ENCODE data around the gene MED19.
A peak's percentile ranks its signal among the peaks of the same experiment; 100 is the strongest.

Gene MED19

GRCh38 chr11:57668434-57668782, 43.6 kb downstream of the MED19 start:
- H3K4me3 ChIP-seq (ENCODE audit: low read length in 2 of 2), result peak overlapping the region; percentile 93 to 95
- no peaks in the 10 kb centered on the region for H3K9me3 ChIP-seq (ENCODE audit: control insufficient read depth in 2 of 2, low read length in 2 of 2)
- H3K4me1 ChIP-seq (ENCODE audit: control insufficient read depth, insufficient read depth, low read length), result peaks cover 15% of the 10 kb centered on the region
- peaks cover 9 to 14% of the 10 kb centered on the region in 2 donors for H3K36me3 ChIP-seq (ENCODE audit: control insufficient read depth in 2 of 2, insufficient read depth in 2 of 2, low read length in 2 of 2)
- H3K27ac ChIP-seq (ENCODE audit: low read length), result peak overlapping the region; percentile 99
- H3K9ac ChIP-seq (ENCODE audit: low read length in 2 of 2), result peak overlapping the region; percentile 87 to 93
- H3K27me3 ChIP-seq (ENCODE audit: control insufficient read depth in 1 of 2, insufficient read depth in 2 of 2, low read length in 2 of 2), result no peaks in the 10 kb centered on the region

DNA sequence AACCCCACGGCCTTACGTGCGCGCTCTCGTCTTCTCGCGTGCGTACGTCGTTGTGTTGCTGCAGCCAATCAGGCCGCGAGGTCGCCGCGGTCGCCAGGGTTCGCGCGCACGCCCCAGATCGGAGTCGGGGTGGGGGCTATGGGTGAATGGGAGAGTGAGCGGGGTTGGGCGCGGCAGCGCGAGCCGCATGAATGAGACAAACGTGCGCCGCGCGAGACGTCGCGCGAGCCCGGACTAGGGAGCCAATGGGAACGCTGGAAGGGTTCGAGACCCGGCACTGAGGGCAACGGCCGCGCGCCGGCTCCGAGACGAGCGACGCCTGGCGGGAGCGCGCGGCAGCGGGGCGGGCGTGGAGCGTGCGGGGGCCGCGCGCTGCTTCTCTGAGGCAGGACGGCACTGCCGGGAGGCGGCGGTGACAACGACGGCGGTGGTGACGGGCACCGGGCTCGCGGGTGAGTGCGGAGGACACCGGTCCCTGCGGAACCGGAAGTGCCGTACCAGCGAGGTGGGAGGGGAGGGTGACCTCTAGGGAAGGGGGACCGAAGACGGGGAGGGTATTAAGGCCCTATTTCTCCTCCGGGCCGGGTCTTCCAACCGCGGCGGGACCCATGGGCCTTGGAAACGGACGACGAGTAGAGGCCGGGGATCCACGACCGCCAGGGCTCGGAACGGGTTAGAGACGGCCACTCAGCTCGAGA, 44.1 kb downstream of the MED19 start, which contains the start of gene ZDHHC5:
Gene ZDHHC5 (plus strand): TSS at position 379 of the 698 bp plus-strand sequence. CDS start 4,977 bp downstream, outside the sequence.
- Histone ChIP-seq H3K9me3 (ENCODE audit: control insufficient read depth in 2 of 2, low read length in 2 of 2) (no peaks in the 10 kb centered on the region), H3K36me3 (ENCODE audit: control insufficient read depth in 2 of 2, insufficient read depth in 2 of 2, low read length in 2 of 2) (peaks cover 8 to 9% of the 10 kb centered on the region in 2 donors), H3K27ac (ENCODE audit: low read length) (peak within 1 kb of the TSS; percentile 99), H3K9ac (ENCODE audit: low read length in 2 of 2) (peak within 1 kb of the TSS; percentile 93 to 100), H3K4me3 (ENCODE audit: low read length in 2 of 2) (peak within 1 kb of the TSS; percentile 93 to 95), H3K4me1 (ENCODE audit: control insufficient read depth, insufficient read depth, low read length) (peaks cover 15% of the 10 kb centered on the region), H3K27me3 (ENCODE audit: control insufficient read depth in 1 of 2, insufficient read depth in 2 of 2, low read length in 2 of 2) (no peaks in the 10 kb centered on the region)

DNA sequence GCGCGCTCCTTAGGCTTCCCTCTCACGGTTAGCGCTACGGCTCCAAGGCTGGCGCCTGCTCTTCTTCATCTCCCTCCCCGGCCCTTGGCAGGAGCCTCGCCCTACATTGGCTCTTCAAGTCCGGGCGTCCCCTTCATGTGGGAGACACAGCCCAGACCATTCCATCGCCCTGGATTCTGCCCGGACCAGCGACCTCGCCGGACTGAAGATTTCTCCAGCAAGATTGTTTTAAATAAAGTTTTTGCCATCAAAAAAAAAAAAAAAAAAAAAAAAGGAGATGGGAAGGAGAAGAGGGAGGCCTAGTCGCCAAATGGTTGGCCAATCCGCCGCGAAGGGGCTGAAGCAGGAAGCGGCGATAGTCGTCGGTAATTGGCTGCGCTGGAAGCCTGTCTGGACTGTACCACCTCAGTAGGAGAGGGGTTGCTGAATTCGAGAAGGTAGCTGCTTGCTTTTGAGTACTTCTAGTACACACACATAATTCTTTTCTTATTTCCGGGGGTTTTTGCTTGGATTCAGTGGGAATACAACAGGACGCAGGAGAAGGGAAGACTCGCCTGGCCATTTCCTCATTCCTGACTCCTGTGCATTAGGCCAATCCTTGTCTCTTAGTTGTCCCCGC, 44.8 kb downstream of the MED19 start:
- peak overlapping the region; percentile 93 to 95 for H3K4me3 ChIP-seq (ENCODE audit: low read length in 2 of 2)
- peaks cover 4 to 6% of the 10 kb centered on the region in 2 donors for H3K36me3 ChIP-seq (ENCODE audit: control insufficient read depth in 2 of 2, insufficient read depth in 2 of 2, low read length in 2 of 2)
- peak overlapping the region; percentile 93 to 100 for H3K9ac ChIP-seq (ENCODE audit: low read length in 2 of 2)
- H3K4me1 ChIP-seq (ENCODE audit: control insufficient read depth, insufficient read depth, low read length), result peaks cover 15% of the 10 kb centered on the region
- H3K27me3 ChIP-seq (ENCODE audit: control insufficient read depth in 1 of 2, insufficient read depth in 2 of 2, low read length in 2 of 2), result no peaks in the 10 kb centered on the region
- H3K27ac ChIP-seq (ENCODE audit: low read length), result peak overlapping the region; percentile 99
- no peaks in the 10 kb centered on the region for H3K9me3 ChIP-seq (ENCODE audit: control insufficient read depth in 2 of 2, low read length in 2 of 2)

GRCh38 chr11:57663975-57664374, 48.0 kb downstream of the MED19 start:
- Histone ChIP-seq H3K4me3 (ENCODE audit: low read length in 2 of 2) (no peak overlapping the region), H3K9ac (ENCODE audit: low read length in 2 of 2) (no peak overlapping the region), H3K9me3 (ENCODE audit: control insufficient read depth in 2 of 2, low read length in 2 of 2) (no peaks in the 10 kb centered on the region), H3K27ac (ENCODE audit: low read length) (no peak overlapping the region), H3K4me1 (ENCODE audit: control insufficient read depth, insufficient read depth, low read length) (peaks cover 7% of the 10 kb centered on the region), H3K36me3 (ENCODE audit: control insufficient read depth in 2 of 2, insufficient read depth in 2 of 2, low read length in 2 of 2) (peaks cover 23 to 29% of the 10 kb centered on the region in 2 donors), H3K27me3 (ENCODE audit: control insufficient read depth in 1 of 2, insufficient read depth in 2 of 2, low read length in 2 of 2) (no peaks in the 10 kb centered on the region)

- Histone ChIP-seq H3K36me3 (ENCODE audit: control insufficient read depth in 2 of 2, insufficient read depth in 2 of 2, low read length in 2 of 2) (peaks cover 23 to 29% of the 10 kb centered on the region in 2 donors), H3K27ac (ENCODE audit: low read length) (no peak overlapping the region), H3K27me3 (ENCODE audit: control insufficient read depth in 1 of 2, insufficient read depth in 2 of 2, low read length in 2 of 2) (no peaks in the 10 kb centered on the region), H3K4me1 (ENCODE audit: control insufficient read depth, insufficient read depth, low read length) (peaks cover 11% of the 10 kb centered on the region), H3K9me3 (ENCODE audit: control insufficient read depth in 2 of 2, low read length in 2 of 2) (no peaks in the 10 kb centered on the region), H3K9ac (ENCODE audit: low read length in 2 of 2) (no peak overlapping the region), H3K4me3 (ENCODE audit: low read length in 2 of 2) (no peak overlapping the region)
Measured at GRCh38 chr11:57662893-57663292, 49.1 kb downstream of the MED19 start.

- Histone ChIP-seq H3K36me3 (ENCODE audit: control insufficient read depth in 2 of 2, insufficient read depth in 2 of 2, low read length in 2 of 2) (peaks cover 23 to 29% of the 10 kb centered on the region in 2 donors), H3K27ac (ENCODE audit: low read length) (no peak overlapping the region), H3K27me3 (ENCODE audit: control insufficient read depth in 1 of 2, insufficient read depth in 2 of 2, low read length in 2 of 2) (no peaks in the 10 kb centered on the region), H3K9ac (ENCODE audit: low read length in 2 of 2) (no peak overlapping the region), H3K4me1 (ENCODE audit: control insufficient read depth, insufficient read depth, low read length) (peaks cover 9% of the 10 kb centered on the region), H3K4me3 (ENCODE audit: low read length in 2 of 2) (no peak overlapping the region), H3K9me3 (ENCODE audit: control insufficient read depth in 2 of 2, low read length in 2 of 2) (no peaks in the 10 kb centered on the region)
Measured at GRCh38 chr11:57659669-57660068, 52.3 kb downstream of the MED19 start.

DNA sequence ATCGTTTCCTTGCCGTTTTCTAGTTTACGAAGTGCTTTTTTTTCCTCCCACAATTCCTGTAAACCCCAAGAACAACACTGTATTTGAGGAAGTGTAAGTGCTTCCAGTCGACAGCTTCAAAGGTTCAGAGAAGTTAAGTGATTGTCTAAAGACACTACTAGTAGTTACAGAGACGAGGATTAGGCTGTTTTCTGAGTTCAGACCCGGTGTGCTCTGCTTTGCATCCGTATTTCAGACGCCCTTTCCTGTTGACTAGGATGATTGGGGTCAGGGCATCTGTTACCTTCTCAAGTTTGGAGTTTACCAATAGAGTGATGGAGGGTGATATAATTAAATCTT, 54.0 kb downstream of the MED19 start:
- Histone ChIP-seq H3K36me3 (ENCODE audit: control insufficient read depth in 2 of 2, insufficient read depth in 2 of 2, low read length in 2 of 2) (peaks cover 23 to 29% of the 10 kb centered on the region in 2 donors), H3K4me3 (ENCODE audit: low read length in 2 of 2) (peak overlapping the region; percentile 70 to 92), H3K27ac (ENCODE audit: low read length) (peak overlapping the region; percentile 84), H3K27me3 (ENCODE audit: control insufficient read depth in 1 of 2, insufficient read depth in 2 of 2, low read length in 2 of 2) (no peaks in the 10 kb centered on the region), H3K9me3 (ENCODE audit: control insufficient read depth in 2 of 2, low read length in 2 of 2) (no peaks in the 10 kb centered on the region), H3K4me1 (ENCODE audit: control insufficient read depth, insufficient read depth, low read length) (peaks cover 9% of the 10 kb centered on the region), H3K9ac (ENCODE audit: low read length in 2 of 2) (peak overlapping the region; percentile 64 to 86)

- Histone ChIP-seq H3K9ac (ENCODE audit: low read length in 2 of 2) (peak within 1 kb of the TSS; percentile 83 to 91), H3K4me3 (ENCODE audit: low read length in 2 of 2) (peak within 1 kb of the TSS; percentile 70 to 92), H3K27me3 (ENCODE audit: control insufficient read depth in 1 of 2, insufficient read depth in 2 of 2, low read length in 2 of 2) (no peaks in the 10 kb centered on the region), H3K4me1 (ENCODE audit: control insufficient read depth, insufficient read depth, low read length) (peaks cover 9% of the 10 kb centered on the region), H3K9me3 (ENCODE audit: control insufficient read depth in 2 of 2, low read length in 2 of 2) (no peaks in the 10 kb centered on the region), H3K36me3 (ENCODE audit: control insufficient read depth in 2 of 2, insufficient read depth in 2 of 2, low read length in 2 of 2) (peaks cover 23 to 26% of the 10 kb centered on the region in 2 donors), H3K27ac (ENCODE audit: low read length) (peak within 1 kb of the TSS; percentile 84)
Measured at GRCh38 chr11:57657194-57658022, 54.6 kb downstream of the MED19 start, which contains the start of gene CLP1. Gene CLP1, plus strand, starts transcription at chr11:57657762. Its CDS starts 1,715 bp downstream, at chr11:57659477.

GRCh38 chr11:57656885-57657193, 55.2 kb downstream of the MED19 start:
- Histone ChIP-seq H3K27me3 (ENCODE audit: control insufficient read depth in 1 of 2, insufficient read depth in 2 of 2, low read length in 2 of 2) (peaks cover 0 to 2% of the 10 kb centered on the region in 2 donors), H3K9me3 (ENCODE audit: control insufficient read depth in 2 of 2, low read length in 2 of 2) (no peaks in the 10 kb centered on the region), H3K27ac (ENCODE audit: low read length) (peak overlapping the region; percentile 84), H3K9ac (ENCODE audit: low read length in 2 of 2) (peak overlapping the region; percentile 83 to 91), H3K4me1 (ENCODE audit: control insufficient read depth, insufficient read depth, low read length) (peaks cover 9% of the 10 kb centered on the region), H3K36me3 (ENCODE audit: control insufficient read depth in 2 of 2, insufficient read depth in 2 of 2, low read length in 2 of 2) (peaks cover 23% of the 10 kb centered on the region in 2 donors), H3K4me3 (ENCODE audit: low read length in 2 of 2) (peak overlapping the region; percentile 63 to 92)

Measured in stomach smooth muscle (tissue), 2 donors.